K562 (cell line): Measurements from ENCODE around the gene ITSN1. TPM values are rescaled to one million over a fixed set of nuclear protein-coding genes. Genes with fewer than 3 reads are reported as not detected.

ENCODE experiments used
- ATAC-seq: fragments of 200-7000 bp; cut with Tn5 transposase; 3 replicates; pipeline ENCODE4 v1.9.1; 2020; ENCODE audit warnings: moderate library complexity
- BruUV-seq: library from RNA; stranded (reverse); fragments of 400-500 nt; replicated peaks from 2 replicates; lab custom pipeline; 2021; lab: Mats Ljungman, UMichigan
- CTCF ChIA-PET: fragments of 300-600 bp; formaldehyde crosslinking; extraction: SDS; loops from one replicate; lab custom pipeline; 2021; ENCODE audit warnings: low intra/inter-chr PET ratio; lab: Yijun Ruan, JAX
- POLR2A ChIA-PET: fragments of 300-600, 350-650 bp; sonication (Branson Sonifier 250); formaldehyde crosslinking; extraction: SDS; loops from one replicate; lab custom pipeline; 2021; ENCODE audit warnings: antibody characterized with exemption, inconsistent platforms; lab: Yijun Ruan, JAX
- DNase-seq, 4 experiments: peaks; one replicate each; pipeline versions ENCODE4 v3.0.0 to v3.0.0-alpha.2; 2011 to 2018; ENCODE audit warnings: low spot score in 3 of 4, mixed read lengths in 3 of 4; ENCODE audit errors: extremely low read depth in 1 of 4
- FAIRE-seq: peaks from 2 replicates; lab custom pipeline; 2011; peaks lifted over from hg19 to GRCh38; lab: Jason Lieb, UNC
- H2AFZ ChIP-seq: 2 replicates; pipeline ENCODE4 v1.6.0; 2011; ENCODE audit warnings: low read depth, low read length, control low read depth, inconsistent platforms
- H3K27ac ChIP-seq: fragments of 200-600 bp; 3 replicates; pipeline ENCODE4 v1.8.0; 2011; ENCODE audit warnings: low read depth, mild to moderate bottlenecking, control low read depth, inconsistent platforms, low read length, moderate library complexity, mixed read lengths; ENCODE audit errors: extremely low read depth
- H3K27me3 ChIP-seq, 2 experiments: fragments of 300-600 bp in 1 of 2; 2 replicates in 1 of 2; 3 replicates in 1 of 2; pipeline versions ENCODE4 v1.6.0 to v1.8.0; 2011; ENCODE audit warnings: inconsistent platforms in 2 of 2, low read length in 2 of 2, mild to moderate bottlenecking in 1 of 2, mixed read lengths in 1 of 2, moderate library complexity in 1 of 2; ENCODE audit not compliant: control insufficient read depth in 2 of 2, insufficient read depth in 2 of 2
- H3K36me3 ChIP-seq: fragments of 300-600 bp; 3 replicates; pipeline ENCODE4 v1.8.0; 2011; ENCODE audit warnings: mild to moderate bottlenecking, low read length, inconsistent platforms; ENCODE audit not compliant: control insufficient read depth, insufficient read depth
- H3K4me1 ChIP-seq, 2 experiments: fragments of 200-600 bp in 1 of 2; replicated peaks in 1 of 2; 2 replicates in 1 of 2; 3 replicates in 1 of 2; pipeline versions ENCODE4 v1.5.1 to v1.8.0; 2011; ENCODE audit warnings: inconsistent platforms in 2 of 2, low read length in 2 of 2, mild to moderate bottlenecking in 1 of 2, mixed read lengths in 1 of 2, moderate library complexity in 1 of 2; ENCODE audit not compliant: control insufficient read depth in 2 of 2, insufficient read depth in 2 of 2
- H3K4me2 ChIP-seq: 2 replicates; pipeline ENCODE4 v1.6.1; 2011; ENCODE audit warnings: low read length, control low read depth, inconsistent platforms, mixed read lengths; ENCODE audit not compliant: insufficient read depth
- H3K4me3 ChIP-seq: fragments of 200-600 bp; sonication (generic), shearing (Covaris generic); 2 replicates; pipeline ENCODE4 v1.5.1; 2016; ENCODE audit warnings: control low read depth, inconsistent platforms
- H3K79me2 ChIP-seq: fragments of 200-600 bp; 3 replicates; pipeline ENCODE4 v1.8.0; 2011; ENCODE audit warnings: low read length, inconsistent platforms; ENCODE audit not compliant: control insufficient read depth, insufficient read depth
- H3K9ac ChIP-seq, 2 experiments: 2 replicates each; pipeline versions ENCODE4 v1.6.0 to v1.6.1; 2011; ENCODE audit warnings: low read depth in 2 of 2, low read length in 2 of 2, control low read depth in 1 of 2, inconsistent platforms in 1 of 2, mild to moderate bottlenecking in 1 of 2, mixed read lengths in 1 of 2; ENCODE audit not compliant: insufficient read depth in 1 of 2
- H3K9me1 ChIP-seq: one replicate; pipeline ENCODE4 v1.6.0; 2011; ENCODE audit warnings: inconsistent platforms, mild to moderate bottlenecking, low read length, moderate library complexity; ENCODE audit not compliant: control insufficient read depth, insufficient read depth
- H3K9me3 ChIP-seq: replicated peaks from 2 replicates; pipeline ENCODE4 v1.5.1; 2011; ENCODE audit warnings: low read depth, low read length, inconsistent platforms; ENCODE audit not compliant: control insufficient read depth, insufficient read depth
- H4K20me1 ChIP-seq: replicated peaks from 2 replicates; pipeline ENCODE4 v1.6.1; 2011; ENCODE audit warnings: low read length, inconsistent platforms, mixed read lengths; ENCODE audit not compliant: control insufficient read depth, insufficient read depth
- CBX1 ChIP-seq: sonication (generic); IDR thresholded peaks from 2 replicates; pipeline ENCODE4 v1.6.1; 2016; ENCODE audit warnings: antibody characterized with exemption, low read depth, mild to moderate bottlenecking
- DNMT1 ChIP-seq: fragments of 450-650 bp; IDR thresholded peaks from 2 replicates; pipeline ENCODE4 v1.6.1; 2016; ENCODE audit warnings: antibody characterized with exemption, mild to moderate bottlenecking
- FOXP4 ChIP-seq: sonication (generic); formaldehyde crosslinking; IDR thresholded peaks from 2 replicates; pipeline ENCODE4 v1.8.0; 2022; ENCODE audit warnings: mild to moderate bottlenecking, missing genetic modification reagents, borderline replicate concordance
- KAT8 ChIP-seq: fragments of 450-650 bp; IDR thresholded peaks from 2 replicates; pipeline ENCODE4 v1.6.1; 2016; ENCODE audit warnings: low read depth, mild to moderate bottlenecking
- MYBL2 ChIP-seq, 2 experiments: fragments of 450-650 bp in 1 of 2; sonication (generic) in 1 of 2; formaldehyde crosslinking in 1 of 2; IDR thresholded peaks; 2 replicates each; pipeline versions ENCODE4 v1.6.1 to v1.8.1; 2017 to 2022; ENCODE audit warnings: borderline replicate concordance in 1 of 2, inconsistent platforms in 1 of 2, low read depth in 1 of 2, mild to moderate bottlenecking in 1 of 2, missing genetic modification reagents in 1 of 2, moderate library complexity in 1 of 2
- NFIX ChIP-seq: fragments of 250-450 bp; sonication (Bioruptor Pico); IDR thresholded peaks from 2 replicates; pipeline ENCODE4 v1.4.0; 2020; ENCODE audit warnings: low read depth, mild to moderate bottlenecking, moderate library complexity
- NR2C2 ChIP-seq, 2 experiments: fragments of 200-800 bp in 1 of 2; sonication (Bioruptor generic) in 1 of 2; sonication (generic) in 1 of 2; formaldehyde crosslinking in 1 of 2; IDR thresholded peaks; 2 replicates each; pipeline versions ENCODE4 v1.6.1 to v1.8.0; 2016 to 2022; ENCODE audit warnings: mild to moderate bottlenecking in 1 of 2, missing compliant biosample characterization in 1 of 2, missing genetic modification characterization in 1 of 2, missing genetic modification reagents in 1 of 2
- PHF8 ChIP-seq: fragments of 200-600 bp; sonication (generic); IDR thresholded peaks from 2 replicates; pipeline ENCODE4 v1.6.1; 2012; ENCODE audit warnings: mixed run types, mild to moderate bottlenecking, inconsistent platforms, low read length, moderate library complexity, borderline replicate concordance
- POLR2A ChIP-seq: fragments of 450-650 bp; conservative IDR thresholded peaks from 2 replicates; pipeline ENCODE4 v1.6.1; 2016
- POU5F1 ChIP-seq: fragments of 150-350 bp; IDR thresholded peaks from 2 replicates; pipeline ENCODE4 v1.6.1; 2014; ENCODE audit warnings: borderline replicate concordance, low read length, low read depth, mild to moderate bottlenecking; ENCODE audit not compliant: partially characterized antibody
- RNF2 ChIP-seq: sonication (generic); IDR thresholded peaks from 2 replicates; pipeline ENCODE4 v1.6.1; 2016
- RUNX1 ChIP-seq: sonication (generic); IDR thresholded peaks from 2 replicates; pipeline ENCODE4 v1.6.1; 2016; ENCODE audit warnings: antibody characterized with exemption, low read depth
- ZNF354B ChIP-seq: fragments of 250-450 bp; sonication (Bioruptor Pico); IDR thresholded peaks from 2 replicates; pipeline ENCODE4 v1.4.0; 2020
- ZNF444 ChIP-seq: fragments of 250-450 bp; sonication (Bioruptor Pico); IDR thresholded peaks from 2 replicates; pipeline ENCODE4 v1.4.0; 2020; ENCODE audit warnings: mild to moderate bottlenecking, moderate library complexity
- ZNF696 ChIP-seq: fragments of 250-450 bp; sonication (Bioruptor Pico); conservative IDR thresholded peaks from 2 replicates; pipeline ENCODE4 v1.4.0; 2020; ENCODE audit warnings: mild to moderate bottlenecking, moderate library complexity
- WGBS: fragments of 100-300 bp; shearing (Covaris generic); methylation state at CpG from one replicate; pipeline ENCODE4 v1.1.6; 2016; ENCODE audit warnings: low coverage, mixed read lengths; ENCODE audit not compliant: insufficient coverage; ENCODE audit errors: missing lambda C conversion rate; 5-methylcytosine and 5-hydroxymethylcytosine counted together
- in situ Hi-C: fragments of 300-500 bp; cut with MboI; formaldehyde crosslinking; loops from 4 replicates; pipeline ENCODE4 v1.15.0; 2018; ENCODE audit warnings: inconsistent platforms, mixed read lengths
- intact Hi-C: fragments of 100-400 bp; cut with micrococcal nuclease; formaldehyde crosslinking; loops from 2 replicates; pipeline ENCODE4 v1.14.2; 2022
- polyA plus RNA-seq, 8 experiments: library from polyadenylated mRNA; depleted of rRNA in 4 of 8; stranded (reverse) in 5 of 8; unstranded in 3 of 8; fragments of >200 nt; fragmentation: Nextera tagmentation in 2 of 8; fragmentation: Illumina TruSeq in 1 of 8; extraction: Ambion mirVana in 2 of 8; extraction: Trizol in 1 of 8; gene quantifications; 2 replicates each; pipeline versions ENCODE4 v1.2.1 to v1.2.3, GENCODE V29; 2011 to 2014; ENCODE audit warnings: inconsistent platforms in 1 of 8, missing spikeins in 1 of 8
- total RNA-seq, 7 experiments: library from RNA; depleted of rRNA in 6 of 7; stranded (reverse); fragments of >200 nt in 6 of 7; fragmentation: Illumina TruSeq in 2 of 7; extraction: Trizol in 2 of 7; gene quantifications; 2 replicates each; pipeline versions ENCODE4 v1.2.1 to v1.2.3, GENCODE V29; 2011 to 2021; ENCODE audit warnings: low replicate concordance in 1 of 7
- TF ChIP-seq, protein P1 (sequence below): fragments of 250-450 bp; sonication (Bioruptor Pico); IDR thresholded peaks from 2 replicates; pipeline ENCODE4 v1.5.0; 2021; ENCODE audit warnings: mild to moderate bottlenecking, moderate library complexity

ITSN1 gene
- total and polyA plus RNA-seq, 9 of the 15 experiments (the other 6 are each of a cell fraction or from before 2014, with no cell fraction given) = 1.1 to 12.6 (median 4.8) TPM

- FAIRE-seq = no peak
- Histone ChIP-seq H3K9ac (no peak overlapping the region), H2AFZ (no peak overlapping the region), H4K20me1 (0 out of 2 replicates have a peak, but pooled peaks cover 3% of the 10 kb centered on the region), H3K4me2 (no peak overlapping the region), H3K27me3 (peaks cover 46 to 70% of the 10 kb centered on the region in 2 experiments), H3K9me1 (no peaks in the 10 kb centered on the region), H3K4me1 (peaks cover 0 to 4% of the 10 kb centered on the region in 2 experiments; a peak in 3 of 5 replicates), H3K36me3 (no peaks in the 10 kb centered on the region), H3K27ac (no peak overlapping the region), H3K79me2 (no peaks in the 10 kb centered on the region), H3K9me3 (no peaks in the 10 kb centered on the region; the same call in 1 of the 2 replicates), H3K4me3 (no peak overlapping the region)
- ATAC-seq = no peak
- ChIA-PET CTCF (no interaction called here), POLR2A (no interaction called here)
- under 1% methylated on average over 8 of the region's 9 CpGs for WGBS
- DNase-seq = no peak
- intact Hi-C loops (no loop called here), in situ Hi-C loops (no loop called here)
- no TSS peak for BruUV-seq
- TF ChIP-seq NFIX (CRISPR knock-in tag) (no peak), PHF8 (no peak), POLR2A (no peak), RUNX1 (no peak), ZNF696 (CRISPR knock-in tag) (no peak), ZNF354B (no peak), KAT8 (no peak), POU5F1 (no peak), ZNF444 (CRISPR knock-in tag) (no peak), NR2C2 (CRISPR knock-in tag; IDR thresholded peaks at IDR 0.05) (no peak), NR2C2 (tag; IDR thresholded peaks at IDR 0.05) (no peak), CBX1 (no peak), MYBL2 (IDR thresholded peaks at IDR 0.05; ENCODE audit: low read depth) (no peak), MYBL2 (CRISPR knock-in tag; IDR thresholded peaks at IDR 0.05; ENCODE audit: borderline replicate concordance) (no peak), RNF2 (no peak), FOXP4 (CRISPR knock-in tag) (no peak), DNMT1 (no peak)
- TF ChIP-seq, protein P1, sequence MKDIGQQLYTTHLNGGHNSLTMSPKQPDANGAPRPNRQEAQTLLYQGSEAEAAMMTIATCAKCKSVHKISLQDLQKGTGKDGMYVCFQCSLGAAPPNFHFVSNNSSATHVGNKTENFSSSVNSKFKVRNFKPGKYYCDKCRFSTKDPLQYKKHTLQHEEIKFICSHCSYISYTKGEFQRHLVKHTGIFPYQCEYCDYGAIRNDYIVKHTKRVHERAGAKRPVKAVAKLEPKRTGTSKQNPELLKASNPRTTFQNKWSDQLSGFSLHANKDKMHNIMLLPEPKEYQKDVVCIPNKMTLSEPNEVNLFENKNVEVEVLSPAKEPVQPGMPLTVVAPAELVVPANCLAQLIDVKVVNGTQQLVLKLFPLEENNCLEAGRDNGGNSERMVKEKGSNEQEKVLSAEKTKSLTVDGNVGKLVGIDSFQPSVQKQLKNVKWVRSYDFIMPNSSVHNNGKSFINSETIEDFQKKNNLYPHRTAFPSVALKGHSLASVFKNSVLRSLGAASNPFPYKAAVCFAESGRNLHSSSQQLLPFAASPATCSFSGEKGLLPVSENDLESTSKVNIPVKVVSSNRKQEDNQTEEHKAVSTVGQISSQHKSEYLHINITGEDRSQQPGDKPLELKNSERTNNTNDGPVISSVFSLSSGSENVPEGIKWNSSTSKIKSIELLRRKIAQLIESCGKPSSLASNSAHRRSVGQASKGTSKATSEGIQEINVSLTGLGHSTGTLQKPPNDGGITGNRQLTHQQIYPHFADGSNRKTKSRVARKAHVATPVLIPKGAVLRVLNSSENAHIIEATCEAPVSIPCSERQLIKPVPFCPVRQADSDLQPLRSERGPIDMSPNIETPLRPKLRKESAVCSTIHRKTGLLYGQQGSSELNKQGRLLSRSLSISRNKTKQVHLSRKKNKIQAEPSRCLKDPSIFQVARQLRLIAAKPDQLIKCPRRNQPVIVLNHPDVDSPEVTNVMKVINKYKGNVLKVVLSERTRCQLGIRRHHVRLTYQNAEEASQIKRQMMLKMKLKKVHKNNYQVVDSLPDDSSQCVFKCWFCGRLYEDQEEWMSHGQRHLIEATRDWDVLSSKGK (CRISPR knock-in tag) = no peak
Observed at GRCh38 chr21:33850985-33851384, 208.7 kb downstream of the ITSN1 start.
